Measurements from ENCODE around the gene ITIH5. TPM values are rescaled to one million over a fixed set of nuclear protein-coding genes. Genes with fewer than 3 reads are reported as not detected.

Gene ITIH5
- polyA plus RNA-seq, 4 donors = 11.3 to 26.5 (median 20.7) TPM

DNA sequence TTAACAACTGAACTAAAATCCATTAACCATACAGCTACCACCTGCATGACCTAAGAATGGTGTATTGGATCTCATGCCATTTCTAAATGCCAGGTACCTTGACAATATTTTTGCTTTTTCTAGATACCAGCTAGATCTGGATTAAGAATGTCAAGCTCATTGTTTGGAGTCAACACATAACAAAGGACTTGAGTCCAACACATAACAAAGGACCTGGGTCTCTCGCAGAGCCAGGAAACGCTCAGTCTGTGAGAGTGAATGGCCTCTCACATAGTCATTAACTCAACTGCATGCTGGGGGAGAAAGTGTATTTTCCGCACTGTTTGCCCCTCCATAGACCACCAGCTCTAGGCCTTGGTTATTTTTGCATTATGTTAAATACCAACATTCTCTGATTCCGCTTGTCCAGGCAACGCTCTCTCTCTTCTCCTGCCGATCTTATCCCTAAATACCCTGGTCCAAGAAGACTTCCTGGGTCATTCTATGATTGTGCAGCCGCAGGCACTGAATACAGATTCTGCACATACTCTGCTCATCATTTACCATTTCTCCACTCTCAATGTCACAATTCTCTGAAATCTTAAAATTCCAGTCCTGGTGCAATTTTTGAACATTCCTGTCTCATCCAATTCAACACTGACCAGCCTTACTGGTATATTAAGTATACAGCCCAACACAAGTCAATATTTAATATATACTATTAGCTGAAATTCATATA is 31.2 kb downstream of the ITIH5 start:
- no peak for DNase-seq (ENCODE audit: low read depth in 4 of 4, low spot score in 3 of 4)

DNA sequence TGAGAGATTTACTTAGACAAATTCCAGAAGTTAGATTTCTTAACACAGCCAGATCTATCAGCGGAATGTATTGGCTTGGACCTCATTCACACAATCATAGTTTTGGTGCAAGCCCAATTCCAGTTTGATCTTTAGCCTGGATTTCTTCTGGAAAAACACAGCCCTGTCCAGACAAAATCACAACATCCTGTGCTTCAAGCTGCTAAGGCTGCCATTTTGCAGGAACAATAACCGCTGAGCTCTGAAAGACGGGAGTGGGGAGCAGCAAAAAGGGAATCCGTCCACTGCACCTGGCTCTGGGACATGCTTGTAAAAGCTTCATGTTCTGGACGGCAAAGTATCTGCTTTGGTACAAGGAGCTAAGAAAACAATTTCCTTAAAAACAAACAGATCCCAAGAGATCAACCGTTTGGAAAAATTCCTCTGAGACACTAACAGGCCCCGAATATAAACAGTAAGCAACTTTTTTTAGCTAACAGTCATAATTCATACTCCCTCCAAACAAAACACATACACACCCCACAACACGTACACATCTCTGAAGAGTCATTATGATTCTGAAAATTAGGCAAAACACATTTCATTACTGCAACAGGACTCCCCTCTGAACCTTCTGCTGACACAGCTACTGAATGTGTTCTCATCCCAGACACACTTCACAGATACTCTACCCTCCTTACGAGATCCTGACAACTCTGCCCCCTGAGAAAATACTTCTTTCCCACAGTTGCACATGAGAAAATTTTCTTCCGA is 32.4 kb downstream of the ITIH5 start:
- no peak for DNase-seq (ENCODE audit: low read depth in 4 of 4, low spot score in 3 of 4)

DNA sequence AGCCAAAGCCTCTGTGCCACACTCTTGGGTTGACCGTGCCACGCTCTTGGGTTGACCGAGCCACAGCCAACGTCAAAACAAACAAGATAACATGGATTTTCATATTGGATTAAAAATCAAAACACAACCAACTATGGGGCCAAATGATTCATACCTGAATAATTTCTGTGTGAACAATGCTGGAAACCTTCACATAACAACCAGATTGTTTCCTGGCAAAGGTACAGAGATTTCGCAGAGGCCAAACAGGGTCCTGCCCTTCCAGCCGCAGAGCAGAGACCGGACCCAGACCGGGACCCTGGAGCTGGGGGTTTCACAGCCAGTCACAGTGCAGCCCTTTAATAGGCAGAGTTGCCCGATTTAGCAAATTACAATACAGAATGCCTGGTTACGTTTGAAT is 40.5 kb downstream of the ITIH5 start:
- no peak for DNase-seq (ENCODE audit: low read depth in 4 of 4, low spot score in 3 of 4)

DNA sequence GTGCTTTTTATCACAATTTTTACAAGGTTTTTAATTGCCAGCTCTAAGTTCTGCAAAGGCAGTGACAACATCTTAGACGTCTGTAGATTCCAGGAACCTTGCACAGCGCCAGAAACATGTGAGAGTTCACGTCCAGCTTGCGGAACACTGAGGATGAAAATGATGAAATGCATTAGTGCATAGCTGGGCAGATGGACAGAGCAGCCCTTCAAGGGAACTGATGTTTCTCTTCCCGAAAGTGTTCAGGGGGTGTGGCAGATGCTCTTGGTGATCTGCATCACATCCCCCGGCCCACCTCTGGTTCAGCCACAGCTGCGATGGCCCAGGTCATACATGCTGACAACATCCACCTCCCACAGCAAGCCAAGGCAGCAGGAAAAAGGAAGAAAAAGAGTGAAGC is 40.9 kb downstream of the ITIH5 start:
- no peak for DNase-seq (ENCODE audit: low read depth in 4 of 4, low spot score in 3 of 4)

DNA sequence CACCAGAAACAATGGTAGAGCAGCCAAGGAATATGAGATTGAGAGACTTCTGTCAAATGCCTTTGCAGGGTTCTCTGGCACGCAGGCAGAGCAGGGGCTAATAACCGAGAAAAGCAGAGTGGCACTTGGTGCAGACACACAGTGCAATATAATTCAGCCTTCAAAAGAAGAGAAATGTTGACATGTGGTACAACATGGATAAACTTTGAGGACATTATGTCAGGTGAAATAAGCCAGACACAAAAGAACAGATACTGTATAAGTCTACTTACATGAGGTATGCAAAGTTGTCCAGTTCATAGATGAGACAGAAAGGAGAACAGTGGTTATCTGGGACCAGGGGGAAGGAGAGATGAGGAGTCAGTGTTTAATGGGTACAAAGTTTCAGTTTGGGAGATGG is 41.8 kb downstream of the ITIH5 start:
- DNase-seq (ENCODE audit: low read depth in 4 of 4, low spot score in 3 of 4) = no peak

GRCh38 chr10:7622969-7623368 is 43.8 kb downstream of the ITIH5 start:
- no peak for DNase-seq (ENCODE audit: low read depth in 4 of 4, low spot score in 3 of 4)

DNA sequence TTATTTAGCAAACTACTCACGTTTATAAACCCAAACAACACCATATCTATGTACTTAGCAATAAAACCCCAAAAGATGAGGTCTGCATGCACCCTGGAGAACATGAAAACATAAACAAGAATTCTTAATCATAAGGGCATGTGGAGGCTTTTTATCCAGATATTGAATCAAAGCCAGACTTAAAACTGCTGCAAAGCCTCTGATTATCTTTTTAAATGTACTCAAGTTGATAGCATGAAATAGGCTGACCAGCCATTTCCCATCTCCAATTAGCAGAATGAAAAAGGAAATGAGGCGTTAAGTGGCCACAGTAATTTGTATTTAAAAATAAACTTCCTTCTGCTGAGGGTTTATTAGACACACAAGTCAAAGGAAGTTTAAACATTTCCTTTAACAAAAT is 48.3 kb downstream of the ITIH5 start:
- DNase-seq (ENCODE audit: low read depth in 4 of 4, low spot score in 3 of 4) = no peak

GRCh38 chr10:7611909-7612308 is 54.9 kb downstream of the ITIH5 start:
- no peak for DNase-seq (ENCODE audit: low read depth in 4 of 4, low spot score in 3 of 4)

DNA sequence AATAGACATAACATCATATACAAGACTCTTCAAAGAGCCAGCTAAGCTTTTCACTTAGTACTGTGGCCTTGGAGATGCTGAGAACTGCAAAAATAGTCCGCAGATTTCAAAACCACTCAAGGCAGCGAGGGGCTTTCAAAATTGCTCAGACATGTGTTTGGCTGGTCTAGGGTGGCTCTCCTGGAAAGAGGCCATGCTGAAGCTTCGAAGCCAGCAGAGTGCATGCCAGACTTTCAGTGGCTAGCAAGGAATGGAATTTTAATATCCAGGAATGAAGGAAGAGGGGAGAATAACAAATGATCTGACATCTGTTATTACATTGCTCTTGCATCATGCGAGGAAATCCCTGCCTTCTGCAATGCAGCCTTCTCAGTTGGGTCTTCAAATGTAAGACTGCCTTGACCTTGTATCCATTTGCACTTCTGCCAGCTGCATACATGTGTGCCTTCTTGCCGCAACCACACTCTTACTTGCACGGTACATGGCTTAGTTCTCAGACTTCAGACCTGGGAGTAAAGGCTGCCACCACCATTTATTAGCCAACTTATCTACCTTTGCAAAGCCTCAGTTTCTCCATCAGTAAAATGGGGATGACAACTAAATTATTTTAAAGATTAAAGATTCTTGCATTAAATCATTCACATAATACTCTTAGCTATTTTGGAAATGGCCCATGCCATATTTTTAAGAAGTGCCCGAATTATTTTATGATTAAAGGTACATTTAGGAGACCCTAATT is 55.9 kb downstream of the ITIH5 start:
- no peak for DNase-seq (ENCODE audit: low read depth in 4 of 4, low spot score in 3 of 4)

- no peak for DNase-seq (ENCODE audit: low read depth in 4 of 4, low spot score in 3 of 4)
Measured at GRCh38 chr10:7610026-7610425, 56.7 kb downstream of the ITIH5 start.

GRCh38 chr10:7609556-7609955 is 57.2 kb downstream of the ITIH5 start:
- no peak for DNase-seq (ENCODE audit: low read depth in 4 of 4, low spot score in 3 of 4)

GRCh38 chr10:7608001-7608400 is 58.8 kb downstream of the ITIH5 start:
- DNase-seq (ENCODE audit: low read depth in 4 of 4, low spot score in 3 of 4) = no peak

GRCh38 chr10:7606951-7607404 is 59.8 kb downstream of the ITIH5 start:
- DNase-seq (ENCODE audit: low read depth in 4 of 4, low spot score in 3 of 4) = no peak

DNA sequence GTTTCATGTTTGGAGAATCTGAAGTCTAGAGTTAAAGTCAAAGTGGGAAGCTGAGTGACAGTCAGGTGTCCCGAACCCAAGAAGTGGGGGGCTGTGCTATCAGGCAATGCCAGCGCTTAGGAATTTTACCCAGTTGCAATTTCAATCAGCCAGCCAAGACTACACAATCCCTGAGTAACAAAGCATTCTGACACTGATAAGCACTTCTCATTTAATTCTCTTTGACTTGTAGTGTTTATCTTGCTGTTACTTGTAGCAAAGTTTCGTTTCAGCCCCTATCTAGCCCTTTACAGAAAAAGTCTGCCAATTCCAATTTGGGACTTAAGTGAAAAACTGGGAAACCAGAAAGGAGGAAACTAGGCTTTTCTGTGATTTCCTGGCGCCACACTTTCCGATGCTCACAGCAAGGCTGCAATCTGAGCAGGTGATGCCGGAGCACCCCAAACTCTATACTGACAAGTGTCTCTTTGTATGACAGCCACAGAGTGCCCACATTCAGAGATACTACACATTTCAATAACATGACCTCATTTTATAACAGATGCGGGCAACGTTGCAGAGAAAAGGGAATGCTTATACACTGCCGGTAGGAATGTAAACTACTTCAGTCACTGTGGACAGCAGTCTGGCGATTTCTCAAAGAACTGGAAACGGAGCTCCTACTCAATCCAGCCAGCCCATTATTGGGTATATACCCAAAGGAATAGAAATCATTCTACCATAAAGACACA is 61.0 kb downstream of the ITIH5 start:
- DNase-seq (ENCODE audit: low read depth in 4 of 4, low spot score in 3 of 4) = no peak

DNA sequence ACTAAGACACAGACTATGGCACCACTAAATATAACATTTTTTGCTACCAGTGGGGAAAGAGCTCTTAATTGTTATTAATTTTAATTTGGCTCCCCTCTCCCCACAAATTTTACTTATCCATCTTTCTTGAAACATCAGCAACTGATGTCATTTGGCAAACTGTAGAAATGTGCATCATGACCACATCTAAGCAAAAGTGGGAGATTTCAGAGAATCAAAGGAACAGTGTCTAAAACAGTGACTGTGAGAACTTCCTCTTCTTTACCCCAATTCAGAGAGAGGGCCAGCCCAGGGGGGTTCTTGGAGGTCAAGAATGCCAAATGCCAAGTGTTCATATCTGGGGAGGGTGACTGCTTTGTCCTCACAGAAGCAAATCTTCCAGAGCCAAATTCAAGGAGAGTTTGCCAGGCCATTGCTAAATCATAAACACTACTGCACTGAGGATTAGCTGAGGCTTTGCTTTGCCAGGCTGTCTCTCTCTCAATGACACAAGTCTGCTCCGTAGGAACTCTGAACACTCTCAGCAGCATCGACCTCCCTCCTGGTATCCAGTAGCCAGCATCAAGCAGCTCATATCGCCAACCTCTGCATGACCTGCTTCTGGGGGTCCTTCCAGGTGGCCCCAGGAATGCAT is 65.6 kb downstream of the ITIH5 start:
- no peak for DNase-seq (ENCODE audit: low read depth in 4 of 4, low spot score in 3 of 4)

- no peak for DNase-seq (ENCODE audit: low read depth in 4 of 4, low spot score in 3 of 4)
Measured at GRCh38 chr10:7598771-7599170, 68.0 kb downstream of the ITIH5 start.

DNA sequence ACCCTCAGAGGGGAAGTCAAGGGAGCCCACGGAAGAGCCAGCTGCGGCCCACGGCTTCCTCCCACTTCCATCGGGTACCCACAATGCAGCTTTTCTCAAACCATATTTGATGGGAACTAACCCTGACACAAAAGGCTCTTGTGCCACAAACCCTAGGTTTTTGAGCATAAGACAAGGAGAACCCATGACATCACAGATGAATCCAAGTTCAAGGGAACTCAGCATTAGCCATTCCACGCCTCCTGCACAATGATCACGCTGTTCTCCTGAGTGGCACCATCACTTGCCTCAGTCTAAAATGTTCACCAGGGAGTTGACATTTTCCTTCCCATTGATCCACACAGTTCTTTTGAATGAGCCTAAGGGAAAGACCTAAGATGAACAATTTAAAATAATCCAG is 70.4 kb downstream of the ITIH5 start:
- DNase-seq (ENCODE audit: low read depth in 4 of 4, low spot score in 3 of 4) = no peak

GRCh38 chr10:7593905-7594304 is 72.9 kb downstream of the ITIH5 start:
- no peak for DNase-seq (ENCODE audit: low read depth in 4 of 4, low spot score in 3 of 4)

- DNase-seq (ENCODE audit: low read depth in 4 of 4, low spot score in 3 of 4) = no peak
Measured at GRCh38 chr10:7593063-7593462, 73.7 kb downstream of the ITIH5 start.

DNA sequence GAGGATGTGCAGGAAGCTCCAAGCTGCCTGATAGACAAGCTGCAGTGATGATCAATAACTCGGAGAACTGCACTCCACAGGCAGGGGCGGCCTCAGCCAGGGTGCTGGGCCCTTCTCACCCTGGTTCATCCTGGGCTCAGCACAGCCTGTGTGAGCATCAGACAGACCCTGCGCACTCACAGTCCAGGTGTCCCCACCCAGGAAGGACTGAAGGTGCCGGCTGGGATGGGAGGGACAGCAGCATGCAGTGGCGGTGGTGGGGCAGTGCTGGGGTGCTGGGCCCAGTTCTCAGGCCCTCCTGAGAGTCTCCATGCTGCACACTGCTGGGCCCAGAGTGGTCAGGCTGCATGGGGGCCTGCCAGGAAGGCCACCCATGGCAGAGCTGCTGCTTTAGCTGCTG is 74.1 kb downstream of the ITIH5 start:
- DNase-seq (ENCODE audit: low read depth in 4 of 4, low spot score in 3 of 4) = no peak

Measured in left renal pelvis (tissue), 4 donors.